Bone marrow (tissue), 2 donors: ENCODE measurements around the gene AGBL4.

Experiments used
- DNase-seq, 2 donors: peaks; one replicate each; lab custom pipeline; 2025; lab: John Stamatoyannopoulos, UW

Gene AGBL4

GRCh38 chr1:49183489-49183888, 840.3 kb downstream of the AGBL4 start:
- no peak for DNase-seq

- DNase-seq, result no peak
These were observed 842.7 kb downstream of the AGBL4 start for GRCh38 chr1:49181033-49181432.

- DNase-seq, result no peak
These were observed 851.7 kb downstream of the AGBL4 start for GRCh38 chr1:49171941-49172593.

- DNase-seq, result no peak
These were observed 857.7 kb downstream of the AGBL4 start for GRCh38 chr1:49166031-49166430.

DNA sequence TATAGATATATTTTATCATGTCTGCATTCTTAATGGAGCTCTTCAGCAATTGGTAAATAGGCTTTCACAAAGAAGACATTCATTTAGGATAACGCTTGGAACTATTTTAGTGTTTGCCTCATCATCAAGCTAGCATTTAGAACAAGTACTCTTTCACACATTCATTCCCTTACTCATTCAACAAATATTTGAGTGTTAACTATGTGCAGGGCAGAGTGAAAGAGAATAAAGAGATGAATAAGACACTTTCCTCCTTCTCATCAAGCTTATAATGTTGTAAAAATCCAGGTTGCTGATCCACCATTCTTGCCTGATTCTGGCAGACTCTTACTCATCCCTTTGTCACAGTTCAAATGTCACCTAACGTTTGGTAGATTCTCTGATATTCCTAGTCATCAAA, 860.7 kb downstream of the AGBL4 start:
- no peak for DNase-seq

DNA sequence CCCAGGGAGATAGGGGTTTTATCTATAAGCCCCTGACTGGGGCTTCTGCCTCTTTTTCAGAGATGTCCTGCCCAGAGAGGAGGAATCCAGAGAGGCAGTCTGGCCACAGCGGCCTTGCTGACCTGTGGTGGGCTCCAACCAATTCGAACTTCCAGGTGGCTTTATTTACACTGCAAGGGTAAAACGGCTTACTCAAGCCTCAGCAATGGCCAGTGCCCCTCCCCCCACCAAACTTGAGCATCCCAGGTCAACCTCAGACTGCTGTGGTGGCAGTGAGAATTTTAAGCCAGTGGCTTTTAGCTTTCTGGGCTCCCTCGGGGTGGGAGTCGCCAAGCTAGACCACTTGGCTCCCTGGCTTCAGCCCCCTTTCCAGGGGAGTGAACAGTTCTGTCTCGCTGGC, 863.1 kb downstream of the AGBL4 start:
- no peak for DNase-seq

DNA sequence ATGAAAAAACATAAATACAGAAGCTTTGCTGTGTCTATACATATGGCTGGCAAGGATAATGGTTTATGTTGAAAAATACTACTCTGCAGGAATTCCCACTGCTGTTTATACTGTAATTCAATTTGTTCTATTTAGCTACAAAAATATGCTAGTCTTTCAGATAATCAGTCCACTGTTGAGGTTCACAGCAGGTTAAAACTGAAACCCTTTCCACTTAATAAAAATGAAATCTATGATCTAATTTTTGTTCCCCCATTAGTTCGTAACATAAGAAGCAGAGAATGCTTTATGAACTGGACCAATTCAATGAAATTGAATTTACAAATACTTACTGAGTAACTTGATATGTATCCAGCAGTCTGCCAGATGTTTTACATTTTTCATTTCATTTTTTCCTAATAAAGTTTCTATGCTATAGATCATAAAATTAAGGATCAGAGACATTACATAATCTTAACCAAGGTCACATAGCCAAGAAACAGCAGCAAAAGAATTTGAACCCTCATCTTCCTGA, 887.0 kb downstream of the AGBL4 start:
- no peak for DNase-seq

DNA sequence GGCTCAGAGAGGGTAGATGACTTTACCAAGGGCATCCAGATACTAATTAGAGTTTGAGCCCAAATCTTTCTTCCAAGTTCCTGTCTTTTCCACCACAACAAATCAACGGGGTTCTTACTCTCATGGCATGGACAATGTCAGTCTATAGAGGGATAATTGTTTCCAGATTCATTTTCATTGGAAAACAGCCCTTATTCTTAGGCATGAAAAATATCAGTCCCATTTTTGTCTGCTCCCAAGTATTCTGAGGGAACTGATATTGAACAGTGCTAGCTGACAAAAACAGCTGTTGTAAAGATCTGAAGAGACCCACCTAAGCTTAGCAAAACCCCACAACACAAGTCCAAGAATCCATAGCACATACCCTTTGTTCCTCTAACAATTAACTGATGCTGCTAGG, 898.0 kb downstream of the AGBL4 start:
- no peak for DNase-seq

DNA sequence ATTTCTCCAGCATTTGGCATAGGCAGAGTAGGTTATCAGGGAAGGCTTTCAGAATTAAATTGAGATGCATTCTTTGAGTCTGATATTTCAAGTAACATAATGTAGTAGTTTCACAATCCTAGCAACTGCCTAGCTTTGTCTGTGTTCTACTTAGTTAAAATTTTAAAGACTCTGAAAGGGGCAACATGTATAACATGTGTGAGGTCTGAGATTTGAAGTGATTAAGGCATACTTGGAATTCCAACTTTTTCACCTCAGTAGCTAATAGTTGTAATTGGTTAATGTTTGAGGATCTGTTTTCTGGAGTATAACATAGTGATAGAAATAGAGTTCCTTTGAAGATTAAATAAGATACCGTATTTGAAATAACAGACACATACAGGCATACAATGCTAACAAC, 911.8 kb downstream of the AGBL4 start:
- no peak for DNase-seq

DNA sequence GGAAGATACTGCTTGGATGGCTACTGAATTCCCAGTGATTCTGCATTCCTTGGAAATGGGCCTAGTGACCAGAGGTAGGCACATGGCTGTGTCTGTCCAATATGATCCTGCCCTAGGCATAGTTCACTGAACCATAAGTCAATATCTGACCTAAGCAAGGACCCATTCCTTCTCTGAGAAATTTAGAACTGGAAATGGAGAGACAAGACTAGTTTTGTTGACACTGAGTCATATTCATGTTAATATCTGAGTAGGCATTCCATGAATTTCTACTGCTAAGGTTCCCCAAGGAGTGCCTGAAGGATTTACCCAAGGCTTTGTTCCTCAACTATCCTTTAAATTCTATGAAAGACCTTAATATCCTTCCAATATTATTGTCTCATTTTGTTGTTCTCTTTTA, 917.3 kb downstream of the AGBL4 start:
- DNase-seq, result no peak

DNA sequence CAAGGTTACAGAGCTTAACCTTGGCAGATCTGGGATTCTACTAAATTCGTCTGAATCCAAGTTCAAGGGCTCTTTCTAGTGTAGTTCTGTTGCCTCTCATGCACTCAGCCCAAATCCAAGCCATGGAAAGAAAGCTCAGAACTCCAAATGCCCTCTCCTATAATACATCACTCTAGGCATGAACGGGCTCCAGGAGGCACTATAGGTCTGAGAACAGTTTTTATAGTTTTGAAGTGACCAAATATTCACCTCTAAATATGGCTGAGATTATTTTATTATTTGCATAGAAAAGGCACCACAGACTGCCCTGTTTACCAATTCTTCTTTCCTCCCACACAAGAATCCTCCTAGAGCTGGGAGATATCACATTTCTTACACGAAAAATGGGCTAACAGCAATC, 919.2 kb downstream of the AGBL4 start:
- DNase-seq, result no peak

- DNase-seq, result no peak
These were observed 921.0 kb downstream of the AGBL4 start for GRCh38 chr1:49102752-49103151.

GRCh38 chr1:49098866-49099265, 924.9 kb downstream of the AGBL4 start:
- no peak for DNase-seq

- no peak for DNase-seq
These were observed 937.4 kb downstream of the AGBL4 start for GRCh38 chr1:49086327-49086726.

DNA sequence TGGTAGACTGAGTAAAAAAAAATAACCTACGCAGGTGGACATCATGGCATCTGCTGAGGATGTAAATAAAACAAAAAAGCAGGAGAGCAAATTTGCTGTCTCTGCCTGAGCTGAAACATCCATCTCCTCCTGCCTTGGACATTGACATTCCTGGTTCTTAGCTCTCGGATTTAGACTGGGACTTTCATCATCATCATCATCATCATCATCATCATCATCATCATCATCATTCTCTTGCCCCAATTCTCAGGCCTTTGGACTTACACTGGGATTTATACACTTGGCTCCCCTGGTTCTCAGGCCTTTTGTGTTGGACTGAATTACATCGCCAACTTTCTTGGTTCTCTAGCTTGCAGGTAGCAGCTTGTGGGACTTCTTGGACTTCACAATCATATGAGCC, 938.7 kb downstream of the AGBL4 start:
- no peak for DNase-seq

GRCh38 chr1:49060766-49061165, 963.0 kb downstream of the AGBL4 start:
- DNase-seq, result no peak

DNA sequence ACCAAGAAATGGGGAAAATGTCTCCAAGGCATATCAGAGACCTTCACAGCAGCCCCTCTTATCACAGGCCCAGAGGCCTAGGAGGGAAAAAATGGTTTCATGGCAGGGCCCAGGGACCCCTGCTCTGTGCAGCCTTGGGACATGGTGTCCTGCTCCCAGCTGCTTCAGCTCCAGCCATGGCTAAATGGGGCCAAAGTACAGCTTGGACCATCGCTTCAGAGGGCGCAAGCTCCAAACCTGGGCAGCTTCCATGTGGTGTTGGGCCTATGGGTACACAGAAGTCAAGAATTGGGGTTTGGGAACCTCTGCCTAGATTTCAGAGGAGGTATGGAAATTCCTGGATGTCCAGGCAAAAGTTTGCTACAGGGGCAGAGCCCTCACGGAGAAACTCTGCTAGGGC, 964.7 kb downstream of the AGBL4 start:
- no peak for DNase-seq

- DNase-seq, result no peak
These were observed 971.7 kb downstream of the AGBL4 start for GRCh38 chr1:49052102-49052501.

GRCh38 chr1:49051647-49052046, 972.1 kb downstream of the AGBL4 start:
- no peak for DNase-seq

DNA sequence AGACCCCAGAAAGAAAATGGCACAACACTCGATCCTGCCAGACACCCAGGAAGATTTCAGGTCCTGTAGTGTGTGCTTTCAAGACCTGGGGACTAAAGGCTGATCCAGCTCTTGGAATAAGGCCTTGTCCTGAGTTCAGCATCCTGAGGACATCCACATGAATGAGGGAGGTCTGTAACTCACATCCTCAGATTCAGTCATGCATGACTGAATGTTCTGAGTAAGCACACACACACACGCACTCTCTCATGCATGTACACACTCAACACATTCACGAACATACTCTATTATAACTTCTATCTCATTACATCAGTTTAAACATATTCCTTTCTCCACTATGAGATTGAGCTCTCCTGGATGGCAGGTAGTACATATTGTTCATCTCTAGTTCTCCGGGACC, 973.7 kb downstream of the AGBL4 start:
- DNase-seq, result no peak

GRCh38 chr1:49048188-49048587, 975.6 kb downstream of the AGBL4 start:
- no peak for DNase-seq

GRCh38 chr1:49046305-49046704, 977.4 kb downstream of the AGBL4 start:
- DNase-seq, result no peak

GRCh38 chr1:49045371-49045770, 978.4 kb downstream of the AGBL4 start:
- no peak for DNase-seq

- DNase-seq, result no peak
These were observed 987.1 kb downstream of the AGBL4 start for GRCh38 chr1:49036700-49037099.
